Erythroblast (primary cell): Measurements from ENCODE around the gene RAD51AP1.

Source experiments
- GATA1 ChIP-seq: IDR thresholded peaks from 2 replicates; pipeline ENCODE4 v1.6.1; 2011; ENCODE audit warnings: low read depth, mild to moderate bottlenecking, control low read depth, low read length, moderate library complexity
- POLR2A ChIP-seq: IDR thresholded peaks from 2 replicates; pipeline ENCODE4 v1.6.1; 2011; ENCODE audit warnings: mild to moderate bottlenecking, low read length

DNA sequence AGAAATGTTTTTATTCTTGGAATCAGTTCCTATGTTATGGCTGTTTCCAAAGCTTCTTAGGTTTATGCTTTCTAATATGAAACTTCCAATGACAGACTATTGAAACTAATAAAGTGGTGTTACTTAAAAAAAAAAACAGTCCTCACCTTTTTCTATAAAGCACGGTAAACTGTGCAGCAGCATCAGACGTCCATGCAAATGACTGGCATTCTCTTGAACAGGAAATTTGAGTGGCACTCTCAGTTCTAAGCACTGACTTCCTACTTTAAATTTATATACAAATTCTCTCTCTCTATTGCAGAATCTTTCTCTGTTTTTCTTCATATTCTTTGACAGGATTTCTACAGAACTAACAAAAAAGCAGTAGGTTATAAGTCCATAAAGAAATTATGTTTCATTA is 2.8 kb upstream of the RAD51AP1 start:
- TF ChIP-seq POLR2A (no peak), GATA1 (no peak)
